Measurements from ENCODE around the gene SHISAL1. TPM values are rescaled to one million over a fixed set of nuclear protein-coding genes. Genes with fewer than 3 reads are reported as not detected.

SHISAL1 gene
- total RNA-seq, 6 experiments from 2014 or later = 0.05 to 0.31 (median 0.17) TPM

DNA sequence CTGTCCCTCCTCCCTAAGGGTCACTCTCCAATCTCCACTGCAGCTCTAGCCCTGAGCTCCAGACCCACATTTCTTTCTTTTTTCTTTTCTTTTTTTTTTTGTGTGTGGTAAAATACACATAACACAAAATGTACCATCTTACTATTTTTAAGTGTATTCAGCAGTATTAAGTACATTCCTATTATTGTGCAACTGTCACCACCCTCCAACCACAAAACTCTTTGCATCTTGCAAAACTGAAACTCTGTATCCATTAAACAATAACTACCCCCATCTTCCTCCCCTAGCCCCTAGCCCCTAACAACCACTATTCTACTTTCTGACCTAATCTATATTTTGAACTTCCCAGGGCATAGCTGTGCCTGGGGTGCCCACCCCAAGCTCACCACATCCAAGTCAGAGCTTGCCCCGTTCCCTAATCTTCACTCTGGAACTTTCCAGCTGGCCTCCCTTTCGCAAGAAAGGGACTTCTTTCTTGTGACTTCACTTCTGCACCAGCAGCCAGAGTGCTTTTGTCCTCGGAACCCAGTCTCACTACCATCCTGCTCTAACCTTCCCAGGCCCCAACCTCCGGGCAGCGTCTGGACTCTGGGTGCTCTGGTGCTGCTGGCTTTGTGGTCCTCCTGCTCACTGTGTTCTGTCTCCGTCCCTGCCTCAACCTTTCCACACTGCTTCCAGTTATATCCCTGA lies 101.3 kb downstream of the SHISAL1 start:
- Histone ChIP-seq H3K27ac (no peak overlapping the region), H3K27me3 (no peaks in the 10 kb centered on the region), H3K4me1 (no peaks in the 10 kb centered on the region), H3K4me3 (no peak overlapping the region), H3K9me3 (no peaks in the 10 kb centered on the region), H3K36me3 (no peaks in the 10 kb centered on the region)
- intact Hi-C loops (cut with DNase I) = no loop called here
- ATAC-seq (no peak), DNase-seq (no peak)
- TF ChIP-seq, protein P1, sequence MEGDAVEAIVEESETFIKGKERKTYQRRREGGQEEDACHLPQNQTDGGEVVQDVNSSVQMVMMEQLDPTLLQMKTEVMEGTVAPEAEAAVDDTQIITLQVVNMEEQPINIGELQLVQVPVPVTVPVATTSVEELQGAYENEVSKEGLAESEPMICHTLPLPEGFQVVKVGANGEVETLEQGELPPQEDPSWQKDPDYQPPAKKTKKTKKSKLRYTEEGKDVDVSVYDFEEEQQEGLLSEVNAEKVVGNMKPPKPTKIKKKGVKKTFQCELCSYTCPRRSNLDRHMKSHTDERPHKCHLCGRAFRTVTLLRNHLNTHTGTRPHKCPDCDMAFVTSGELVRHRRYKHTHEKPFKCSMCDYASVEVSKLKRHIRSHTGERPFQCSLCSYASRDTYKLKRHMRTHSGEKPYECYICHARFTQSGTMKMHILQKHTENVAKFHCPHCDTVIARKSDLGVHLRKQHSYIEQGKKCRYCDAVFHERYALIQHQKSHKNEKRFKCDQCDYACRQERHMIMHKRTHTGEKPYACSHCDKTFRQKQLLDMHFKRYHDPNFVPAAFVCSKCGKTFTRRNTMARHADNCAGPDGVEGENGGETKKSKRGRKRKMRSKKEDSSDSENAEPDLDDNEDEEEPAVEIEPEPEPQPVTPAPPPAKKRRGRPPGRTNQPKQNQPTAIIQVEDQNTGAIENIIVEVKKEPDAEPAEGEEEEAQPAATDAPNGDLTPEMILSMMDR (IDR thresholded peaks at IDR 0.05) = no peak
- no peak for TF ChIP-seq POLR2A (IDR thresholded peaks at IDR 0.05)
- WGBS (ENCODE audit: insufficient coverage, low coverage, low lambda C conversion rate, missing lambda C conversion rate) = 39% methylated on average over 6 of the region's 6 CpGs

DNA sequence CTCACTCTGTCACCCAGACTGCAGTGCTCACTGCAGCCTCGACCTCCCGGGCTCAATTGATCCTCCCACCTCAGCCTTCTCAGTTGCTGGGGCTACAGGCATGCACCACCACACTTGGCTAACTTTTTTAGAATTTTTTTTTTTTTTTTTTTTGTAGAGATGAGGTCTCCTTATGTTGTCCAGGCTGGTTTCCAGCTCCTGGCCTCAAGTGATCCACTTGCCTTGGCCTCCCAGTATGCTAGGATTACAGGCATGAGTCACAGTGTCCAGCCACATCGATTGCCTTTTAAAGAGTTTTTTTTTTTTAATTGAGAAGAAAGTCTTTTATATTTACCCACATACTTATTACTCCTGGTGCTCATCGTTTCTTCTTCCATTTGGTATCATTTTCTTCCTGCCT lies 102.0 kb downstream of the SHISAL1 start:
- H3K27ac ChIP-seq = no peak overlapping the region
- no peaks in the 10 kb centered on the region for H3K9me3 ChIP-seq
- DNase-seq = no peak
- H3K27me3 ChIP-seq = no peaks in the 10 kb centered on the region
- intact Hi-C loops (cut with DNase I) = no loop called here
- TF ChIP-seq POLR2A (IDR thresholded peaks at IDR 0.05) = no peak
- TF ChIP-seq, protein P1 (IDR thresholded peaks at IDR 0.05) = no peak
- no peak overlapping the region for H3K4me3 ChIP-seq
- ATAC-seq = no peak
- no peaks in the 10 kb centered on the region for H3K36me3 ChIP-seq
- H3K4me1 ChIP-seq = no peaks in the 10 kb centered on the region
- WGBS (ENCODE audit: insufficient coverage, low coverage, low lambda C conversion rate, missing lambda C conversion rate) = 57% methylated on average over 4 of the region's 4 CpGs

DNA sequence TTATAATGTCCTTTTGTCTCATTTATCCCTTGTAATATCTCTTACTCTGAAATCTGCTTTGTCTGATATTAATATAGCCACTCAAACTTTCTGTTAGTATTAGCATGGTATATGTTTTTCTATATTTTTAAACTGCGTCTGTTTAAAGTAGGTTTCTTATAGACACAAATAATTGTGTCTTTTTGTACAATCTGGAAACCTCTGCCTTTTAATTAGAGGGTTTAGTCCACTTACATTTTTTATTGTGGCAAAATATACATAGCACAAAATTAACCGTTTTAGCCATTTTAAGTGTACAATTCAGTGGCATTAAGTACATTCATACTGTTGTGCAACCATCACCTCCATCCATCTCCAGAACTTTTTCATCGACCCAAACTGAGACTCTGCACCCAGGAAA lies 103.4 kb downstream of the SHISAL1 start:
- intact Hi-C loops (cut with DNase I) = no loop called here
- DNase-seq = no peak
- H3K27me3 ChIP-seq = no peaks in the 10 kb centered on the region
- no peak for TF ChIP-seq POLR2A (IDR thresholded peaks at IDR 0.05)
- TF ChIP-seq, protein P1 (IDR thresholded peaks at IDR 0.05) = no peak
- no peak for ATAC-seq
- no peaks in the 10 kb centered on the region for H3K36me3 ChIP-seq
- no peak overlapping the region for H3K4me3 ChIP-seq
- H3K9me3 ChIP-seq = no peaks in the 10 kb centered on the region
- no peaks in the 10 kb centered on the region for H3K4me1 ChIP-seq
- WGBS (ENCODE audit: insufficient coverage, low coverage, low lambda C conversion rate, missing lambda C conversion rate) = 61% methylated on average over 3 of the region's 3 CpGs
- no peak overlapping the region for H3K27ac ChIP-seq

GRCh38 chr22:44207981-44208317 lies 104.8 kb downstream of the SHISAL1 start:
- 72% methylated on average over 4 of the region's 4 CpGs for WGBS (ENCODE audit: insufficient coverage, low coverage, low lambda C conversion rate, missing lambda C conversion rate)
- Histone ChIP-seq H3K36me3 (no peaks in the 10 kb centered on the region), H3K4me3 (no peak overlapping the region), H3K9me3 (no peaks in the 10 kb centered on the region), H3K27ac (no peak overlapping the region), H3K27me3 (no peaks in the 10 kb centered on the region), H3K4me1 (no peaks in the 10 kb centered on the region)
- ATAC-seq (no peak), DNase-seq (no peak)
- intact Hi-C loops (cut with DNase I) = no loop called here
- TF ChIP-seq, protein P1 (IDR thresholded peaks at IDR 0.05) = no peak
- TF ChIP-seq POLR2A (IDR thresholded peaks at IDR 0.05) = no peak
